VCaP (cell line): ENCODE results near the gene ZSWIM3.

ENCODE experiments used
- H3K27ac ChIP-seq: fragments of 450-650 bp; 2 replicates; pipeline ENCODE4 v1.5.1; 2017
- TF ChIP-seq, protein P1 (sequence below): fragments of 450-650 bp; conservative IDR thresholded peaks from 2 replicates; pipeline ENCODE4 v1.5.1; 2017; ENCODE audit warnings: mild to moderate bottlenecking, moderate library complexity

The ZSWIM3 gene

DNA sequence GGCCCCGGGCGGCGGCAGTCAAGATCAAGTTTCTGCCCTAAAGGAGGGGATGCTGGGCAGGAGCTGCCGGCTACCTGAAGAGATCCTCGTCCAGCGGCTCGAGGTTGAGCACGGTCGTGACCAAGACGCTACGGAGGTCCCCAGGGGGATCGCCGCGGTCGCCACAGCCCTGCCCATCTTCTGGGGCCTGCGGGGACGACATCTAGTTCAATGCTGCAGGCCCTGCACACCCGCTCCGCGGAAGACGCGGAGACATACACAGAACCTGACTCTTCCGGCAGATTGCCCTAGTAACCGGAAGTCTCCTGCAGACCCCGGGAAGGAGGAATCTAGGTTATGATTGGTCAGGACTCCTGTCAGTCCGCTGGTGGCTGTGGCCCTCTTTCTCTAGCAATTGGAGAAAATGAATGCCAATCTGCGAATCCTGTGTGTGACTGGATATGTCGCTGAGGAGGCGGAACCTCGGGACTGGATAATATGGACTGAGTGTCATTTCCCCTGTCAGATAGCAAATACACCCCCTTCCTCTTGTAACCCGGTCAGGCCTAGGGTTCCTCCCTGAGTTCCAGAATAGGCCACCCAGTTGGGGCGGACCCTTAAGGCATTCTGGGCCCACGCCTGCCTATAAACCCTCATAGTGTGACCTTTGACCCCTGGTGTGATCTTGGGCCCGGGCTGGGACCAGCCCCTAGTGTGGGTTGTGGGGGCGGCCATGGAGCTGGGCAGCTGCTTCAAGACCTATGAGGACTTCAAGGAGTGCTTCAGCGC is at the start of gene ZSWIM3, which contains the start of gene ACOT8:
Gene ZSWIM3, plus strand, starts transcription at position 501 of the 768 bp plus-strand sequence. Its CDS starts 212 bp downstream, at position 713.
Gene ACOT8, minus strand, starts transcription at position 279 of the 768 bp plus-strand sequence. Its CDS starts 77 bp downstream, at position 202.
- TF ChIP-seq, protein P1, sequence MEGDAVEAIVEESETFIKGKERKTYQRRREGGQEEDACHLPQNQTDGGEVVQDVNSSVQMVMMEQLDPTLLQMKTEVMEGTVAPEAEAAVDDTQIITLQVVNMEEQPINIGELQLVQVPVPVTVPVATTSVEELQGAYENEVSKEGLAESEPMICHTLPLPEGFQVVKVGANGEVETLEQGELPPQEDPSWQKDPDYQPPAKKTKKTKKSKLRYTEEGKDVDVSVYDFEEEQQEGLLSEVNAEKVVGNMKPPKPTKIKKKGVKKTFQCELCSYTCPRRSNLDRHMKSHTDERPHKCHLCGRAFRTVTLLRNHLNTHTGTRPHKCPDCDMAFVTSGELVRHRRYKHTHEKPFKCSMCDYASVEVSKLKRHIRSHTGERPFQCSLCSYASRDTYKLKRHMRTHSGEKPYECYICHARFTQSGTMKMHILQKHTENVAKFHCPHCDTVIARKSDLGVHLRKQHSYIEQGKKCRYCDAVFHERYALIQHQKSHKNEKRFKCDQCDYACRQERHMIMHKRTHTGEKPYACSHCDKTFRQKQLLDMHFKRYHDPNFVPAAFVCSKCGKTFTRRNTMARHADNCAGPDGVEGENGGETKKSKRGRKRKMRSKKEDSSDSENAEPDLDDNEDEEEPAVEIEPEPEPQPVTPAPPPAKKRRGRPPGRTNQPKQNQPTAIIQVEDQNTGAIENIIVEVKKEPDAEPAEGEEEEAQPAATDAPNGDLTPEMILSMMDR: no peak
- H3K27ac ChIP-seq: peak within 1 kb of the TSS; percentile 90

DNA sequence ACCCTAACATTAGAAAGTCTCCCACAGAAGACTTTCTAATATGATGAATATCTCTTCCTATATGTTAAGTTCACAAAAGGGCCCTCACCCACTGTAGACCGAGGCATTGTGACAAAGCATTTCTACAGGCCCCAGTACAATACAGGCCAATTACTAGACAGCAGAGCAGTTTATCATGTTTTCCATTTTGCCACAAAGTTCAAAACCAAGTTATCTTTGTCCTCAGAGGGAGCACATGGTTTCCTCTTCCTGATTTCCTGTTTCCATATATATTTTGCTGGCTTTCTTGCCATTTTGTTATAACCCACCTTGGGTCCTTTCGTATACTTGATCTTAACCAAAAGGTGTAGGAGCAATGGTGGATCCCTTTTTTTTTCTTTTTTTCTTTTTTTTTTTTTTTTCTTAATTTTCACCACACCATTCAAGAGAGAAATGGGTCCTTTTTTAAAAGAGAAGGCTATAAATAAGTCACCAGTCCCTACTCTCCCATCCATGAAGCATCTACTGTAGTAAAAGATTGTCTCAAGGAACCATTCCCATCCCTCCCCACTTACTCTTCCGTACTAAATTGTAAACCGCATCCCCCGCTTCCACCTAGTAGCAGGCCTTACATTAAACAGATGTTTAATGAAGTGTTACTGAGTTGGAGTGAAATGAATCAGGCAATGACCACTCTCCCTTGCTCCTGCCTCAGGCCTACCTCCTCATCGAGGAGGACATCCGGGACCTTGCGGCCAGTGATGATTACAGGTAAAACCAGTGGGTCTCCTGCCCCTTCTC is 47.0 kb upstream of the ZSWIM3 start:
- TF ChIP-seq, protein P1: no peak

DNA sequence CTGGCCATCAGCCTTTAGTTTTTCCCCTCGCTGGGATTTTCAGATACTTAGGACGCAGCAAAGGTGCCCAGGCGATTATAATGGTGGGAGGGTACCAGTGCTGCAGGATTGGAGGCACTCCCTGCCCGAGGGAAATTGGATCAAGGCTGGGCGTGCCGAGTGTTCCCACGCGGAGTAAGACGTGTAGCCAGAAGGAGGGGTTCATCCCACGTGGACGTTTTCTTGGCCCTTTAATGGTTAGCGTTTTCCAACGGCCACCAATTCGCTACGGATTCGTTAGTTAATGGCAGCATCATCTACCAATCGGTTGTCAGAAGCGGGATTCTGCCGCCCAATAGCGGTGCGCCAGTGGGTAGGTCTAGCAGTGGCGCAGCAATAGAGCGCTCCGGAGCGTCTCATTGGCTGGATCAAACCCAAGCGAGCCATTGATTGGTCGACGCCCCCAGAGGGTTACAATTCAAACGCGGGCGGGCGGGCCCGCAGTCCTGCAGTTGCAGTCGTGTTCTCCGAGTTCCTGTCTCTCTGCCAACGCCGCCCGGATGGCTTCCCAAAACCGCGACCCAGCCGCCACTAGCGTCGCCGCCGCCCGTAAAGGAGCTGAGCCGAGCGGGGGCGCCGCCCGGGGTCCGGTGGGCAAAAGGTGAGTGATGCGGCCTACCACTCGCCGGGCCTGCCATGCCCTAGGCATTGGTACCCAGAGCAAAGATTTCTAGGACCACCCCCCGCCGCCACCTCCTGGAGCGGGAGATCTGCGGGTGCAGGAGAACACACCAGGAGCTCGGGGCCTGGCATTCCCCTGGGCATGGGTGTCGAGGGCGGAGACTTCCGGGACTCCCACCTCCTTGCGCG is 45.0 kb upstream of the ZSWIM3 start, which contains the start of gene UBE2C:
Gene UBE2C, plus strand, starts transcription at position 488 of the 849 bp plus-strand sequence. Its CDS starts 52 bp downstream, at position 540.
- H3K27ac ChIP-seq: peak within 1 kb of the TSS; percentile 76
- TF ChIP-seq, protein P1: no peak

More for the DNA sequence above, 47.0 kb upstream of the ZSWIM3 start:
- no peak overlapping the region for H3K27ac ChIP-seq

DNA sequence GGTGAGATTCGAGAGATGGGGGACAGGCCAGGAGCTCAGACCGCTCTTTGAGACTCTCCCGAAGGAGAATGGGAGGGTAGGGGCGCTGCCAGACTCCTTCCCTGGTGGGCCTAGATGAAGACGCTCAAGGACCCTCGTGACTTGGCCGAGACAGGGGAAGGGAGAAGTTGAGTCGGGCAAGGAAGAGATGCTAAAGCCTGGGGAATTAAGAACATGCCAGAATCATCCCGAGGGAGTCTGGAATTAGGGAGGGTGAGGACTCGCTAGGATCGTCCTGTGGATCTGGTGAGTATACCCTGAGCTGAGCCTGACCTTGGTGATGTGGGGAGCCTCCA is 44.4 kb upstream of the ZSWIM3 start:
- H3K27ac ChIP-seq: peak overlapping the region; percentile 76; the same call in 1 of the 2 replicates
- TF ChIP-seq, protein P1: no peak

DNA sequence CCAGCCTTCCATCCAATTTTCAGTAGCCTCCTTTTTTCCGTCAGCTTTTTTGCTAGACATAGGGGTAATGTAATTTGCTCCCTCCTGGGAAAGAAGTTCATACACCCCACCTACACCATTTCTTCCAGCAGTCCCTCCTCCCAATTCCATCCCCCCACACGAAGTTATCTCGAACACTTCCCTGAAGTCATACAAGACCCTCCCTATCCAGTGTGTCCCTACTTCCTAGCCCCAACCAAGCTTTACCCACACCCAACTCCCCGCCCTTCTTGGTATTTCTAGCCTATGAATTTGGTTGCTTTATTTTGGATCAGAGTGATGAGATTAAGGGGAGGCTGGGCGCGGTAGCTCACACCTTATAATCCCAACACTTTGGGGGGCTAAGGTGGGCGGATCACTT is 43.9 kb upstream of the ZSWIM3 start:
- H3K27ac ChIP-seq: peak overlapping the region; percentile 76; the same call in 1 of the 2 replicates
- TF ChIP-seq, protein P1: no peak

DNA sequence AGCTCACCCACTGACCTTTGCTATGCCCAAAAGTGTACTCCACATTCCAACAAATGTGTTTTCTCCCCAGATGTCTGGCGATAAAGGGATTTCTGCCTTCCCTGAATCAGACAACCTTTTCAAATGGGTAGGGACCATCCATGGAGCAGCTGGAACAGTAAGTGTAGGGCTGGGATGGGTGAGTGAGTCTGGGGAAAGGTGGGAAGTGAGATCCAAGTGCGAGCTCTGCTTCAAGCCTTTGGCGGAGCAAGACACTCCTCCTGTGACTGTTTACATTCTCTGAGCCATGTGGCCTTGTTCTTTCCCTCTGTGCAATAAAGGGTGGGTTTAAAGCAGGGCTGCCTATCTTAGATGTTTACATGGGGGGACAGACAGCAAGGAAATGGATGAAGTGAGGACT is 43.1 kb upstream of the ZSWIM3 start:
- no peak overlapping the region; the same call in 1 of the 2 replicates for H3K27ac ChIP-seq
- TF ChIP-seq, protein P1: no peak
